Stimulated activated CD4-positive, alpha-beta T cell treated with anti-CD3 and anti-CD28 coated beads, TNF-alpha, amount 100 ng/mL, for 4 hours (primary cell): ENCODE results near the gene NSD2.

Experiments used
- DNase-seq, 3 experiments: peaks; one replicate each; pipeline ENCODE4 v3.0.0-alpha.2; 2020; ENCODE audit warnings: low read depth in 3 of 3

The NSD2 gene

GRCh38 chr4:1864076-1865008 lies 6.9 kb upstream of the NSD2 start:
- DNase-seq = no peak

- no peak for DNase-seq
Measured at GRCh38 chr4:1866189-1866661, 5.0 kb upstream of the NSD2 start.

GRCh38 chr4:1868293-1868692 lies 2.9 kb upstream of the NSD2 start:
- DNase-seq = no peak

- DNase-seq = no peak
Measured at GRCh38 chr4:1868912-1869311, 2.3 kb upstream of the NSD2 start.

- no peak for DNase-seq
Measured at GRCh38 chr4:1869530-1870327, 1.5 kb upstream of the NSD2 start.

- peak; percentile 79 to 80 (median 80) for DNase-seq
Measured at GRCh38 chr4:1870328-1870577, 940 bp upstream of the NSD2 start.

GRCh38 chr4:1871471-1872021 lies 353 bp downstream of the NSD2 start:
- DNase-seq = no peak

- no peak for DNase-seq
Measured at GRCh38 chr4:1872870-1873269, 1.7 kb downstream of the NSD2 start.

GRCh38 chr4:1873291-1873690 lies 2.1 kb downstream of the NSD2 start:
- DNase-seq = no peak

- no peak for DNase-seq
Measured at GRCh38 chr4:1873776-1874175, 2.6 kb downstream of the NSD2 start.

GRCh38 chr4:1874201-1874600 lies 3.0 kb downstream of the NSD2 start:
- no peak for DNase-seq

- no peak for DNase-seq
Measured at GRCh38 chr4:1879485-1879884, 8.3 kb downstream of the NSD2 start.

- DNase-seq = no peak
Measured at GRCh38 chr4:1880332-1880731, 9.1 kb downstream of the NSD2 start.

- no peak for DNase-seq
Measured at GRCh38 chr4:1882850-1883271, 11.7 kb downstream of the NSD2 start.

- DNase-seq = no peak
Measured at GRCh38 chr4:1883583-1883982, 12.4 kb downstream of the NSD2 start.

- no peak for DNase-seq
Measured at GRCh38 chr4:1885414-1885813, 14.2 kb downstream of the NSD2 start.

GRCh38 chr4:1887052-1887451 lies 15.9 kb downstream of the NSD2 start:
- DNase-seq = no peak

- no peak for DNase-seq
Measured at GRCh38 chr4:1890979-1891570, 19.9 kb downstream of the NSD2 start.

GRCh38 chr4:1895971-1896657 lies 24.9 kb downstream of the NSD2 start:
- no peak for DNase-seq

- DNase-seq = no peak
Measured at GRCh38 chr4:1896658-1896991, 25.4 kb downstream of the NSD2 start.

GRCh38 chr4:1898007-1898406 lies 26.8 kb downstream of the NSD2 start:
- DNase-seq = no peak

GRCh38 chr4:1898681-1899080 lies 27.5 kb downstream of the NSD2 start:
- DNase-seq = no peak
